NCI-H128 (cell line): Measurements from ENCODE around the gene RCAN1.
"Not testable (repeated sequence)": the region's sequence is repeated elsewhere in the genome, so short reads cannot be mapped to it uniquely, and the experiment has no call there.

Experiments
- DNase-seq: peaks from one replicate; lab custom pipeline; 2025; ENCODE audit not compliant: unreplicated experiment; lab: John Stamatoyannopoulos, UW

The RCAN1 gene

GRCh38 chr21:34519016-34519415 lies 95.9 kb downstream of the RCAN1 start:
- no peak for DNase-seq

- no peak for DNase-seq
Measured at GRCh38 chr21:34518301-34518700, 96.6 kb downstream of the RCAN1 start.

- no peak for DNase-seq
Measured at GRCh38 chr21:34517491-34518245, 97.2 kb downstream of the RCAN1 start.

GRCh38 chr21:34517039-34517438 lies 97.9 kb downstream of the RCAN1 start:
- DNase-seq = no peak

GRCh38 chr21:34514576-34515115 lies 100.3 kb downstream of the RCAN1 start:
- no peak for DNase-seq

GRCh38 chr21:34513129-34513675 lies 101.7 kb downstream of the RCAN1 start:
- no peak for DNase-seq

GRCh38 chr21:34511787-34512455 lies 103.0 kb downstream of the RCAN1 start, which contains the start of gene KCNE1:
KCNE1 (minus strand) TSS chr21:34512210; CDS start chr21:34449634, 62,576 bp downstream.
- DNase-seq = no peak

GRCh38 chr21:34511181-34511580 lies 103.7 kb downstream of the RCAN1 start:
- DNase-seq = no peak

GRCh38 chr21:34510148-34511142 lies 104.5 kb downstream of the RCAN1 start:
- peak; percentile 8 for DNase-seq

GRCh38 chr21:34509151-34509550 lies 105.8 kb downstream of the RCAN1 start:
- DNase-seq = no peak

GRCh38 chr21:34504595-34504994 lies 110.3 kb downstream of the RCAN1 start:
- no peak for DNase-seq

- no peak for DNase-seq
Measured at GRCh38 chr21:34502480-34503106, 112.3 kb downstream of the RCAN1 start.

- DNase-seq = no peak
Measured at GRCh38 chr21:34501716-34502115, 113.2 kb downstream of the RCAN1 start.

- no peak for DNase-seq
Measured at GRCh38 chr21:34500191-34500590, 114.7 kb downstream of the RCAN1 start.

GRCh38 chr21:34499116-34499515 lies 115.8 kb downstream of the RCAN1 start:
- DNase-seq = no peak

GRCh38 chr21:34498623-34499022 lies 116.3 kb downstream of the RCAN1 start:
- no peak for DNase-seq

GRCh38 chr21:34483854-34484253 lies 131.1 kb downstream of the RCAN1 start:
- DNase-seq = not testable (repeated sequence)

- not testable (repeated sequence) for DNase-seq
Measured at GRCh38 chr21:34483435-34483834, 131.5 kb downstream of the RCAN1 start.

GRCh38 chr21:34467333-34467732 lies 147.6 kb downstream of the RCAN1 start:
- not testable (repeated sequence) for DNase-seq
